Measurements from ENCODE around the gene LIFR. TPM values are rescaled to one million over a fixed set of nuclear protein-coding genes. Genes with fewer than 3 reads are reported as not detected.

Gene LIFR
- total and polyA plus RNA-seq, 2 of the 4 experiments (the other 2 are of a cell fraction) = 1.9 to 10.4 TPM

DNA sequence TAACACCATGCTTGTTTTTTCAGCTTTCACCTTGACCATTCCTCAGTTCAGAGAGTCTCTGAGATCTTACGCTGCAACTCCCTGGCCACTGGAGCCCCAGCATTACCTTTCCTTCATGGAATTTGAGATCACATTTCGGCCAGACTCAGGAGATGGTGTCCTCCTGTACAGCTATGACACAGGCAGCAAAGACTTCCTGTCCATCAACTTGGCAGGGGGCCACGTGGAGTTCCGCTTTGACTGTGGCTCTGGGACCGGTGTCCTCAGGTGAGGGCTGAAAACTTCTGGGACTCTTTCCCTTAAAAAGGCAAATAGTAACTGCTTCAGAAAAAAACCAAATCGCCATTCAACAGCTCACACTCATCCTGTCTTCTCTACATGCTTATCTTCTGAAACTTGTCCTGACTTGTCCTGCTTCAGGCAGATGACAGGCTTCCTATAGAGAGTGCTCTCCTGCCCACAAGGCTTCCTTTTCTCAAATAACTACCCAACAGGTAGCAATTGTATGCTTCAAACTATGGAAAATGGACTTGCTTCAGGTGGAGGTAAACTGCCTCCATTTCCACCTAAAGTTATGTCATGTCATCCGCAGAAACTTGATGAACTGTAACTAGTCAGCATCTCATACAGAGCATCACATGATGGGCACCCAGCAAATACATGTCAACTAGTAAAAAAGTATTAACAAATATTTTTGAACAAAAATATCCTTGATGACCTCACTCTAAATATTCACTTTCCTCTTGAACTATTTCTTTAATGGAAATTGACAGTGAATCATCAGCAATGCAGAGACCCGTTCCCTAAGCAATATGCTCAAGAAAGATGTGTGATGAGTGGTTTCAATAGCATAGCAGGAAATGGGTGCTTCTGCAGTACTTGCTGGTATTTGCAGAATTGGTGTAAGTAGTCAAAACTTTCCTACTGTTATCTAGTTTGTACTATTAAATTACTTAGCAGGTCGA, 129.2 kb downstream of the LIFR start:
- peak overlapping the region; percentile 28 for H2AFZ ChIP-seq (replicated peaks; ENCODE audit: low read length, poor library complexity)
- POLR2A ChIA-PET (ENCODE audit: unreplicated experiment) = no interaction called here
- no peak for TF ChIP-seq FOS (IDR thresholded peaks at IDR 0.05; ENCODE audit: low read depth, low read length)
- TF ChIP-seq, protein P1, sequence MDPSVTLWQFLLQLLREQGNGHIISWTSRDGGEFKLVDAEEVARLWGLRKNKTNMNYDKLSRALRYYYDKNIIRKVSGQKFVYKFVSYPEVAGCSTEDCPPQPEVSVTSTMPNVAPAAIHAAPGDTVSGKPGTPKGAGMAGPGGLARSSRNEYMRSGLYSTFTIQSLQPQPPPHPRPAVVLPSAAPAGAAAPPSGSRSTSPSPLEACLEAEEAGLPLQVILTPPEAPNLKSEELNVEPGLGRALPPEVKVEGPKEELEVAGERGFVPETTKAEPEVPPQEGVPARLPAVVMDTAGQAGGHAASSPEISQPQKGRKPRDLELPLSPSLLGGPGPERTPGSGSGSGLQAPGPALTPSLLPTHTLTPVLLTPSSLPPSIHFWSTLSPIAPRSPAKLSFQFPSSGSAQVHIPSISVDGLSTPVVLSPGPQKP (IDR thresholded peaks at IDR 0.05; ENCODE audit: borderline replicate concordance, low read depth, low read length) = no peak
- no peak for TF ChIP-seq RCOR1 (IDR thresholded peaks at IDR 0.05; ENCODE audit: insufficient replicate concordance, low read length)
- TF ChIP-seq NFE2L2 (IDR thresholded peaks at IDR 0.05; ENCODE audit: low read depth, low read length) = no peak
- no peak for TF ChIP-seq BHLHE40 (IDR thresholded peaks at IDR 0.05; ENCODE audit: low read depth, low read length)
- TF ChIP-seq RFX5 (IDR thresholded peaks at IDR 0.05; ENCODE audit: low read depth, low read length) = no peak
- no peak for TF ChIP-seq MXI1 (IDR thresholded peaks at IDR 0.05; ENCODE audit: borderline replicate concordance, low read depth, low read length)
- TF ChIP-seq, protein P2, sequence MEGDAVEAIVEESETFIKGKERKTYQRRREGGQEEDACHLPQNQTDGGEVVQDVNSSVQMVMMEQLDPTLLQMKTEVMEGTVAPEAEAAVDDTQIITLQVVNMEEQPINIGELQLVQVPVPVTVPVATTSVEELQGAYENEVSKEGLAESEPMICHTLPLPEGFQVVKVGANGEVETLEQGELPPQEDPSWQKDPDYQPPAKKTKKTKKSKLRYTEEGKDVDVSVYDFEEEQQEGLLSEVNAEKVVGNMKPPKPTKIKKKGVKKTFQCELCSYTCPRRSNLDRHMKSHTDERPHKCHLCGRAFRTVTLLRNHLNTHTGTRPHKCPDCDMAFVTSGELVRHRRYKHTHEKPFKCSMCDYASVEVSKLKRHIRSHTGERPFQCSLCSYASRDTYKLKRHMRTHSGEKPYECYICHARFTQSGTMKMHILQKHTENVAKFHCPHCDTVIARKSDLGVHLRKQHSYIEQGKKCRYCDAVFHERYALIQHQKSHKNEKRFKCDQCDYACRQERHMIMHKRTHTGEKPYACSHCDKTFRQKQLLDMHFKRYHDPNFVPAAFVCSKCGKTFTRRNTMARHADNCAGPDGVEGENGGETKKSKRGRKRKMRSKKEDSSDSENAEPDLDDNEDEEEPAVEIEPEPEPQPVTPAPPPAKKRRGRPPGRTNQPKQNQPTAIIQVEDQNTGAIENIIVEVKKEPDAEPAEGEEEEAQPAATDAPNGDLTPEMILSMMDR (conservative IDR thresholded peaks at IDR 0.05; ENCODE audit: low read depth, low read length) = no peak
- TF ChIP-seq CEBPB (IDR thresholded peaks at IDR 0.05; ENCODE audit: low read depth, low read length) = no peak
- TF ChIP-seq POLR2A (IDR thresholded peaks at IDR 0.05; ENCODE audit: low read depth, low read length) = no peak
- no peak for TF ChIP-seq SMC3 (IDR thresholded peaks at IDR 0.05; ENCODE audit: low read depth, low read length)
- TF ChIP-seq CHD1 (IDR thresholded peaks at IDR 0.05; ENCODE audit: low read depth, low read length) = no peak
- no peak for TF ChIP-seq RAD21 (IDR thresholded peaks at IDR 0.05; ENCODE audit: low read length)
- no peak for TF ChIP-seq MAZ (IDR thresholded peaks at IDR 0.05; ENCODE audit: borderline replicate concordance, low read depth, low read length)

More for the DNA sequence above, 129.2 kb downstream of the LIFR start:
- H3K56ac ChIP-seq (ENCODE audit: extremely low read depth, insufficient read depth, low read length) = no peak overlapping the region; the same call in 1 of the 2 replicates
- in situ Hi-C loops (cut with MboI; ENCODE audit: low sequenced_read_pairs) = no loop called here
- H3K4me2 ChIP-seq (ENCODE audit: low read depth, low read length) = no peak overlapping the region
- no peaks in the 10 kb centered on the region for H3K27me3 ChIP-seq (ENCODE audit: control insufficient read depth, insufficient read depth, low read length)
- H3K36me3 ChIP-seq (ENCODE audit: control insufficient read depth, insufficient read depth, low read length) = no peaks in the 10 kb centered on the region
- no peak overlapping the region for H3K9ac ChIP-seq (ENCODE audit: low read depth, low read length)
- peak overlapping the region; percentile 80 for H3K18ac ChIP-seq (ENCODE audit: low read depth, low read length)
- H3K9me1 ChIP-seq (ENCODE audit: insufficient read depth, low read length) = peaks cover 2% of the 10 kb centered on the region
- peaks cover 13% of the 10 kb centered on the region for H3K4me1 ChIP-seq (ENCODE audit: control insufficient read depth, insufficient read depth, low read length)
- H2BK20ac ChIP-seq (ENCODE audit: low read depth, low read length) = peak overlapping the region; percentile 83
- peak overlapping the region; percentile 59 for H3K4ac ChIP-seq (ENCODE audit: low read depth, low read length)
- dilution Hi-C loops (cut with HindIII; ENCODE audit: low sequenced_read_pairs, unreplicated experiment) = no loop called here
- DNase-seq (peak; percentile 70), ATAC-seq (ENCODE audit: low read depth) (no peak; the same call in 1 of the 2 replicates)
- WGBS, 2 experiments (ENCODE audit: extremely low coverage in 2 of 2, insufficient read length in 1 of 2) = 80% methylated on average over 4 of the region's 9 CpGs; no CpG with 5 or more reads in 1 of the 2 experiments
- peak overlapping the region; percentile 37 for H2BK5ac ChIP-seq (ENCODE audit: low read depth, low read length, poor library complexity, severe bottlenecking)
- peak overlapping the region; percentile 30; the same call in 2 of the 3 replicates for H2BK15ac ChIP-seq (ENCODE audit: low read depth, low read length)
- H4K20me1 ChIP-seq (ENCODE audit: insufficient read depth, low read length) = no peaks in the 10 kb centered on the region
- H2BK120ac ChIP-seq (ENCODE audit: low read depth, low read length) = peak overlapping the region; percentile 80
- peak overlapping the region; percentile 85 for H3K14ac ChIP-seq (replicated peaks; ENCODE audit: low read depth, low read length)
- intact Hi-C loops (cut with micrococcal nuclease) = no loop called here
- H3K79me1 ChIP-seq (ENCODE audit: low read depth in 1 of 2, low read length in 2 of 2) = no peaks in the 10 kb centered on the region
- no TSS peak for BruUV-seq (replicated peaks)
- CTCF ChIA-PET = interaction anchor here (1.3 kb wide), 1 partner anchor 14 kb away, joined by 4 read pairs; no protein-coding TSS in a partner anchor
- peak overlapping the region; percentile 40 for H3K23ac ChIP-seq (ENCODE audit: low read depth, low read length)
- H3K27ac ChIP-seq (ENCODE audit: insufficient read depth, low read length) = no peak overlapping the region
- no peaks in the 10 kb centered on the region for H3K9me3 ChIP-seq (ENCODE audit: control insufficient read depth, insufficient read depth, low read length)
- H4K8ac ChIP-seq (ENCODE audit: low read depth in 2 of 2, low read length in 2 of 2) = peak overlapping the region; percentile 8 to 80; a peak in 3 of 4 replicates
- no peak overlapping the region for H3K4me3 ChIP-seq (ENCODE audit: insufficient read depth, low read depth, low read length)
- peak overlapping the region; percentile 49 for H4K91ac ChIP-seq (ENCODE audit: insufficient read depth, low read depth, low read length)
- peak overlapping the region; percentile 57 for H2AK5ac ChIP-seq (ENCODE audit: low read depth, low read length)
- H4K5ac ChIP-seq (ENCODE audit: low read depth, low read length) = peak overlapping the region; percentile 73
- H2AK9ac ChIP-seq (replicated peaks; ENCODE audit: low read depth, low read length, poor library complexity) = peak overlapping the region; percentile 68
